GM12878 (cell line): ENCODE data around the gene STK39. TPM values are rescaled to one million over a fixed set of nuclear protein-coding genes. Genes with fewer than 3 reads are reported as not detected.

Experiments used
- ATAC-seq: fragments of 200-7000 bp; cut with Tn5 transposase; 3 replicates; pipeline ENCODE4 v1.9.1; 2020; ENCODE audit warnings: mild to moderate bottlenecking, moderate library complexity
- BruUV-seq: library from RNA; stranded (reverse); fragments of 400-500 nt; replicated peaks from 2 replicates; lab custom pipeline; 2021; lab: Mats Ljungman, UMichigan
- CTCF ChIA-PET: fragments of 300-600 bp; sonication (Branson Sonifier 250); formaldehyde crosslinking; extraction: SDS; loops from one replicate; lab custom pipeline; 2021; ENCODE audit warnings: inconsistent platforms; lab: Yijun Ruan, JAX
- POLR2A ChIA-PET: fragments of 350-600 bp; formaldehyde crosslinking; extraction: SDS; loops from one replicate; lab custom pipeline; 2021; ENCODE audit warnings: inconsistent platforms; lab: Charles Lee
- RAD21 ChIA-PET: fragments of 300-600 bp; sonication (Branson Sonifier 250); formaldehyde crosslinking; loops from one replicate; lab custom pipeline; 2023; ENCODE audit warnings: antibody characterized with exemption; ENCODE audit not compliant: unreplicated experiment; lab: Charles Lee
- SMC1A ChIA-PET: fragments of 300-600 bp; sonication (Branson Sonifier 250); formaldehyde crosslinking; loops from one replicate; lab custom pipeline; 2023; ENCODE audit not compliant: unreplicated experiment, uncharacterized antibody; lab: Charles Lee
- DNase-seq: peaks from one replicate; pipeline ENCODE4 v3.0.0-alpha.2; 2011; ENCODE audit warnings: low read depth, low spot score
- FAIRE-seq: peaks from 3 replicates; lab custom pipeline; 2011; peaks lifted over from hg19 to GRCh38; lab: Jason Lieb, UNC
- H2AFZ ChIP-seq: 2 replicates; pipeline ENCODE4 v1.6.0; 2011; ENCODE audit warnings: low read depth, low read length, control low read depth; ENCODE audit not compliant: control insufficient read depth
- H3K27ac ChIP-seq: 2 replicates; pipeline ENCODE4 v1.5.1; 2011; ENCODE audit warnings: control low read depth; ENCODE audit not compliant: control insufficient read depth, insufficient read depth
- H3K27me3 ChIP-seq, 2 experiments: replicated peaks in 1 of 2; 2 replicates each; pipeline versions ENCODE4 v1.6.0 to v1.6.1; 2011; ENCODE audit warnings: low read length in 1 of 2; ENCODE audit not compliant: control insufficient read depth in 2 of 2, insufficient read depth in 2 of 2
- H3K36me3 ChIP-seq, 2 experiments: 2 replicates each; pipeline ENCODE4 v1.5.1; 2011; ENCODE audit warnings: low read length in 1 of 2; ENCODE audit not compliant: control insufficient read depth in 2 of 2, insufficient read depth in 2 of 2
- H3K4me1 ChIP-seq: 2 replicates; pipeline ENCODE4 v1.6.1; 2011; ENCODE audit warnings: mild to moderate bottlenecking, low read length, moderate library complexity, mixed read lengths; ENCODE audit not compliant: control insufficient read depth, insufficient read depth
- H3K4me2 ChIP-seq: 2 replicates; pipeline ENCODE4 v1.6.0; 2011; ENCODE audit warnings: control low read depth; ENCODE audit not compliant: control insufficient read depth, insufficient read depth
- H3K4me3 ChIP-seq: fragments of 200-600 bp; sonication (generic); 2 replicates; pipeline ENCODE4 v1.5.1; 2016
- H3K79me2 ChIP-seq: 2 replicates; pipeline ENCODE4 v1.6.0; 2011; ENCODE audit warnings: low read length; ENCODE audit not compliant: control insufficient read depth, insufficient read depth
- H3K9ac ChIP-seq: 2 replicates; pipeline ENCODE4 v1.8.0; 2011; ENCODE audit warnings: low read length, control low read depth, mixed read lengths; ENCODE audit not compliant: control insufficient read depth, insufficient read depth
- H3K9me3 ChIP-seq: replicated peaks from 3 replicates; pipeline ENCODE4 v1.5.1; 2011; ENCODE audit warnings: mild to moderate bottlenecking, low read length; ENCODE audit not compliant: control insufficient read depth, insufficient read depth
- H4K20me1 ChIP-seq: 2 replicates; pipeline ENCODE4 v1.6.0; 2011; ENCODE audit not compliant: control insufficient read depth, insufficient read depth
- KDM1A ChIP-seq: fragments of 200-600 bp; sonication (generic); IDR thresholded peaks from 2 replicates; pipeline ENCODE4 v1.6.1; 2016; ENCODE audit warnings: borderline replicate concordance
- NR2C2 ChIP-seq: IDR thresholded peaks from 2 replicates; pipeline ENCODE4 v1.6.1; 2011; ENCODE audit warnings: borderline replicate concordance, low read depth; ENCODE audit not compliant: control insufficient read depth, insufficient read length
- PML ChIP-seq: IDR thresholded peaks from 2 replicates; pipeline ENCODE4 v1.6.1; 2012; ENCODE audit warnings: low read length, inconsistent platforms
- RCOR1 ChIP-seq: conservative IDR thresholded peaks from 2 replicates; pipeline ENCODE4 v1.6.1; 2012; ENCODE audit warnings: low read depth, low read length, improper control_type of control experiment
- RELA ChIP-seq: fragments of 450-650 bp; IDR thresholded peaks from 2 replicates; pipeline ENCODE4 v1.8.0; 2014; ENCODE audit warnings: borderline replicate concordance; ENCODE audit not compliant: partially characterized antibody
- RFX5 ChIP-seq: IDR thresholded peaks from 2 replicates; pipeline ENCODE4 v1.6.1; 2011; ENCODE audit warnings: low read depth, low read length, improper control_type of control experiment
- RUNX3 ChIP-seq: IDR thresholded peaks from 2 replicates; pipeline ENCODE4 v1.6.1; 2012; ENCODE audit warnings: low read length, inconsistent platforms
- SPI1 ChIP-seq: IDR thresholded peaks from 2 replicates; pipeline ENCODE4 v1.6.1; 2011; ENCODE audit warnings: low read depth, mild to moderate bottlenecking, low read length, moderate library complexity, borderline replicate concordance; ENCODE audit not compliant: insufficient read depth
- SREBF2 ChIP-seq: IDR thresholded peaks from 2 replicates; pipeline ENCODE4 v1.6.1; 2012; ENCODE audit warnings: mild to moderate bottlenecking, low read length
- TAF1 ChIP-seq: IDR thresholded peaks from 2 replicates; pipeline ENCODE4 v1.6.1; 2011; ENCODE audit warnings: mild to moderate bottlenecking, low read depth, low read length, borderline replicate concordance
- ZNF274 ChIP-seq: IDR thresholded peaks from one replicate; pipeline ENCODE4 v1.8.0; 2011; ENCODE audit not compliant: insufficient read length, insufficient read depth
- ZNF384 ChIP-seq: IDR thresholded peaks from 2 replicates; pipeline ENCODE4 v1.6.1; 2012; ENCODE audit warnings: low read depth, mild to moderate bottlenecking, low read length, improper control_type of control experiment, borderline replicate concordance
- WGBS: methylation state at CpG from one replicate; pipeline ENCODE4 v1.1.6; 2016; ENCODE audit warnings: low lambda C conversion rate; ENCODE audit not compliant: insufficient replicate concordance, insufficient coverage; ENCODE audit errors: missing lambda C conversion rate; 5-methylcytosine and 5-hydroxymethylcytosine counted together
- in situ Hi-C: fragments of 300-500 bp; cut with MboI; formaldehyde crosslinking; loops from 9 replicates; pipeline ENCODE4 v1.14.3; 2018; ENCODE audit warnings: mixed read lengths
- intact Hi-C: fragments of 100-400 bp; cut with micrococcal nuclease; formaldehyde crosslinking; loops from one replicate; pipeline ENCODE4 v1.14.2; 2022; ENCODE audit not compliant: unreplicated experiment
- polyA plus RNA-seq, 11 experiments: library from polyadenylated mRNA; depleted of rRNA in 4 of 11; unstranded in 6 of 11; stranded (reverse) in 5 of 11; fragments of >200 nt; fragmentation: Nextera tagmentation in 4 of 11; fragmentation: Illumina TruSeq in 1 of 11; extraction: Ambion mirVana in 4 of 11; extraction: Trizol in 1 of 11; gene quantifications; 1 replicate in 1 of 11; 2 replicates in 10 of 11; pipeline versions ENCODE4 v1.2.1 to v1.2.3, GENCODE V29; 2011 to 2016; ENCODE audit warnings: inconsistent platforms in 2 of 11, missing spikeins in 2 of 11, low read depth in 1 of 11
- total RNA-seq, 4 experiments: library from RNA; depleted of rRNA in 3 of 4; stranded (reverse); fragments of >200 nt in 3 of 4; fragmentation: Illumina TruSeq in 1 of 4; extraction: Trizol in 1 of 4; gene quantifications; 2 replicates each; pipeline versions ENCODE4 v1.2.1 to v1.2.3, GENCODE V29; 2013 to 2021
- TF ChIP-seq, protein P1 (sequence below): fragments of 450-650 bp; IDR thresholded peaks from 2 replicates; pipeline ENCODE4 v1.6.1; 2017; ENCODE audit warnings: antibody characterized with exemption, mild to moderate bottlenecking, moderate library complexity
- TF ChIP-seq, protein P2 (sequence below): fragments of 450-650 bp; formaldehyde crosslinking; IDR thresholded peaks from 2 replicates; pipeline ENCODE4 v1.5.0; 2022; ENCODE audit warnings: mild to moderate bottlenecking, missing genetic modification characterization
- TF ChIP-seq, protein P3 (sequence below): fragments of 450-650 bp; IDR thresholded peaks from 2 replicates; pipeline ENCODE4 v1.6.1; 2017; ENCODE audit warnings: mild to moderate bottlenecking

The STK39 gene
- total and polyA plus RNA-seq, 10 of the 15 experiments (the other 5 are each of a cell fraction or from before 2014, with no cell fraction given), result 0.03 to 0.21 (median 0.07) TPM; not detected in 5

DNA sequence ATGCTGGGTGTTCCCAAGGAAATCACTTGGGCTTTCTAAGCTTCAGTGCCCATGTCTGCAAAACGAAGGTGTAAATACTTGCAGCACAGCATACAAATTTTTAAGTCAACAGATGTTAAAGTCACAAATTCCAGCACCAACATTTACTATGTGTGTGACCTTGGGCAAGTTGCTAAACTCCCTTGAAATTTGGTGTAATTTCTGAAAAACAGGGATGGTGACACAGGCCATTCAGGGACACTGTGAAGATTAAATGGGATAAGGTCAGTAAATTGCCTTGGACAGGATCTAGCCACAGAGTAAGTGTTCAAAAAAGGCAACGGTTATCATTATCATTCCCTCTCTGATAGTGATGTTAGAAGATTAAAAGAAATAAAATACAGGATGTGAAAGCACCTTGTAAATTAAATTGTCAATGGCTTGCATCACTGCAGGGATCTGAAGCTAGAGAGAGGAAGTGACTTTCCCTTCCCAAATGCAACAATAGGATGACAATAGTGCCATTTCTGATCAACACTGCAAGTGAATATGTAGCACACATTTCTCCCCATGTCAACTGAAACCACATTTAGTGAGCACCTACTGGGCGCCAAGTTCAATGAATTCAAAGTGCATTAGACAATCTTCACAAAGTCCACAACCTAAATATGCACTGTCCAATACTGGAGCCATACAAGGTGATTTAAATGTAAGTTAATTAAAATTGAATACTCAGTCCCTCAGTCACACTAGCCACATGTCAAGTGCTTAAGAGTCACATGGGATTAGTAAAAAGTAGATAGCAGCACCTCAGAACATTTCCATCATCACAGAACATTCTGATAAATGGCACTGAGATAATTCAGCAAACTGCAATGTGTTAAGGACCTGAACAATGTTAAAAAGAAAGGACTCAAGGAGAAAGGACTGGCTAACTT is 81.2 kb downstream of the STK39 start:
- Histone ChIP-seq H3K27me3 (peaks cover 1 to 6% of the 10 kb centered on the region in 2 experiments; a peak in 2 of 4 replicates), H2AFZ (no peak overlapping the region), H3K36me3 (no peaks in the 10 kb centered on the region), H3K9me3 (no peaks in the 10 kb centered on the region), H3K79me2 (no peaks in the 10 kb centered on the region), H3K4me2 (no peak overlapping the region), H3K27ac (no peak overlapping the region), H4K20me1 (no peaks in the 10 kb centered on the region), H3K4me3 (no peak overlapping the region), H3K4me1 (no peaks in the 10 kb centered on the region), H3K9ac (no peak overlapping the region)
- 11% methylated on average over 3 of the region's 3 CpGs for WGBS
- ChIA-PET SMC1A (no interaction called here), CTCF (interaction anchor here (1.6 kb wide), 1 partner anchor 47 kb away, joined by 4 read pairs; no protein-coding TSS in a partner anchor), RAD21 (no interaction called here), POLR2A (no interaction called here)
- BruUV-seq, result no TSS peak
- no peak for DNase-seq
- no peak for FAIRE-seq
- no peak for ATAC-seq
- intact Hi-C loops, result no loop called here
- in situ Hi-C loops, result no loop called here
- TF ChIP-seq ZNF274, result no peak
- no peak for TF ChIP-seq SREBF2
- TF ChIP-seq RELA, result no peak
- no peak for TF ChIP-seq SPI1
- no peak for TF ChIP-seq KDM1A
- TF ChIP-seq ZNF384, result no peak
- TF ChIP-seq RCOR1, result no peak
- TF ChIP-seq, protein P1, sequence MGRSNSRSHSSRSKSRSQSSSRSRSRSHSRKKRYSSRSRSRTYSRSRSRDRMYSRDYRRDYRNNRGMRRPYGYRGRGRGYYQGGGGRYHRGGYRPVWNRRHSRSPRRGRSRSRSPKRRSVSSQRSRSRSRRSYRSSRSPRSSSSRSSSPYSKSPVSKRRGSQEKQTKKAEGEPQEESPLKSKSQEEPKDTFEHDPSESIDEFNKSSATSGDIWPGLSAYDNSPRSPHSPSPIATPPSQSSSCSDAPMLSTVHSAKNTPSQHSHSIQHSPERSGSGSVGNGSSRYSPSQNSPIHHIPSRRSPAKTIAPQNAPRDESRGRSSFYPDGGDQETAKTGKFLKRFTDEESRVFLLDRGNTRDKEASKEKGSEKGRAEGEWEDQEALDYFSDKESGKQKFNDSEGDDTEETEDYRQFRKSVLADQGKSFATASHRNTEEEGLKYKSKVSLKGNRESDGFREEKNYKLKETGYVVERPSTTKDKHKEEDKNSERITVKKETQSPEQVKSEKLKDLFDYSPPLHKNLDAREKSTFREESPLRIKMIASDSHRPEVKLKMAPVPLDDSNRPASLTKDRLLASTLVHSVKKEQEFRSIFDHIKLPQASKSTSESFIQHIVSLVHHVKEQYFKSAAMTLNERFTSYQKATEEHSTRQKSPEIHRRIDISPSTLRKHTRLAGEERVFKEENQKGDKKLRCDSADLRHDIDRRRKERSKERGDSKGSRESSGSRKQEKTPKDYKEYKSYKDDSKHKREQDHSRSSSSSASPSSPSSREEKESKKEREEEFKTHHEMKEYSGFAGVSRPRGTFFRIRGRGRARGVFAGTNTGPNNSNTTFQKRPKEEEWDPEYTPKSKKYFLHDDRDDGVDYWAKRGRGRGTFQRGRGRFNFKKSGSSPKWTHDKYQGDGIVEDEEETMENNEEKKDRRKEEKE, result no peak
- TF ChIP-seq TAF1, result no peak
- TF ChIP-seq, protein P2, sequence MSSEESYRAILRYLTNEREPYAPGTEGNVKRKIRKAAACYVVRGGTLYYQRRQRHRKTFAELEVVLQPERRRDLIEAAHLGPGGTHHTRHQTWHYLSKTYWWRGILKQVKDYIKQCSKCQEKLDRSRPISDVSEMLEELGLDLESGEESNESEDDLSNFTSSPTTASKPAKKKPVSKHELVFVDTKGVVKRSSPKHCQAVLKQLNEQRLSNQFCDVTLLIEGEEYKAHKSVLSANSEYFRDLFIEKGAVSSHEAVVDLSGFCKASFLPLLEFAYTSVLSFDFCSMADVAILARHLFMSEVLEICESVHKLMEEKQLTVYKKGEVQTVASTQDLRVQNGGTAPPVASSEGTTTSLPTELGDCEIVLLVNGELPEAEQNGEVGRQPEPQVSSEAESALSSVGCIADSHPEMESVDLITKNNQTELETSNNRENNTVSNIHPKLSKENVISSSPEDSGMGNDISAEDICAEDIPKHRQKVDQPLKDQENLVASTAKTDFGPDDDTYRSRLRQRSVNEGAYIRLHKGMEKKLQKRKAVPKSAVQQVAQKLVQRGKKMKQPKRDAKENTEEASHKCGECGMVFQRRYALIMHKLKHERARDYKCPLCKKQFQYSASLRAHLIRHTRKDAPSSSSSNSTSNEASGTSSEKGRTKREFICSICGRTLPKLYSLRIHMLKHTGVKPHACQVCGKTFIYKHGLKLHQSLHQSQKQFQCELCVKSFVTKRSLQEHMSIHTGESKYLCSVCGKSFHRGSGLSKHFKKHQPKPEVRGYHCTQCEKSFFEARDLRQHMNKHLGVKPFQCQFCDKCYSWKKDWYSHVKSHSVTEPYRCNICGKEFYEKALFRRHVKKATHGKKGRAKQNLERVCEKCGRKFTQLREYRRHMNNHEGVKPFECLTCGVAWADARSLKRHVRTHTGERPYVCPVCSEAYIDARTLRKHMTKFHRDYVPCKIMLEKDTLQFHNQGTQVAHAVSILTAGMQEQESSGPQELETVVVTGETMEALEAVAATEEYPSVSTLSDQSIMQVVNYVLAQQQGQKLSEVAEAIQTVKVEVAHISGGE (CRISPR knock-in tag), result no peak
- TF ChIP-seq, protein P3, sequence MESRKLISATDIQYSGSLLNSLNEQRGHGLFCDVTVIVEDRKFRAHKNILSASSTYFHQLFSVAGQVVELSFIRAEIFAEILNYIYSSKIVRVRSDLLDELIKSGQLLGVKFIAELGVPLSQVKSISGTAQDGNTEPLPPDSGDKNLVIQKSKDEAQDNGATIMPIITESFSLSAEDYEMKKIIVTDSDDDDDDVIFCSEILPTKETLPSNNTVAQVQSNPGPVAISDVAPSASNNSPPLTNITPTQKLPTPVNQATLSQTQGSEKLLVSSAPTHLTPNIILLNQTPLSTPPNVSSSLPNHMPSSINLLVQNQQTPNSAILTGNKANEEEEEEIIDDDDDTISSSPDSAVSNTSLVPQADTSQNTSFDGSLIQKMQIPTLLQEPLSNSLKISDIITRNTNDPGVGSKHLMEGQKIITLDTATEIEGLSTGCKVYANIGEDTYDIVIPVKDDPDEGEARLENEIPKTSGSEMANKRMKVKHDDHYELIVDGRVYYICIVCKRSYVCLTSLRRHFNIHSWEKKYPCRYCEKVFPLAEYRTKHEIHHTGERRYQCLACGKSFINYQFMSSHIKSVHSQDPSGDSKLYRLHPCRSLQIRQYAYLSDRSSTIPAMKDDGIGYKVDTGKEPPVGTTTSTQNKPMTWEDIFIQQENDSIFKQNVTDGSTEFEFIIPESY, result no peak
- no peak for TF ChIP-seq RUNX3
- no peak for TF ChIP-seq PML
- TF ChIP-seq NR2C2, result no peak
- no peak for TF ChIP-seq RFX5
